Thyroid gland (tissue), 4 donors: Measurements from ENCODE around the gene KCNJ5.

ENCODE experiments used
- CTCF ChIP-seq, 6 experiments: fragments of 200-600 bp in 3 of 6; fragments of 450-650 bp in 3 of 6; sonication (generic) in 3 of 6; IDR thresholded peaks; one replicate each; pipeline ENCODE4 v1.5.1; 2016 to 2019; ENCODE audit warnings: antibody characterized with exemption in 6 of 6, mild to moderate bottlenecking in 2 of 6, inconsistent platforms in 1 of 6, moderate library complexity in 1 of 6
- POLR2A ChIP-seq, 2 donors: fragments of 450-650 bp; IDR thresholded peaks; one replicate each; pipeline ENCODE4 v1.6.1; 2017; ENCODE audit warnings: antibody characterized with exemption in 2 of 2, mild to moderate bottlenecking in 2 of 2, moderate library complexity in 1 of 2

DNA sequence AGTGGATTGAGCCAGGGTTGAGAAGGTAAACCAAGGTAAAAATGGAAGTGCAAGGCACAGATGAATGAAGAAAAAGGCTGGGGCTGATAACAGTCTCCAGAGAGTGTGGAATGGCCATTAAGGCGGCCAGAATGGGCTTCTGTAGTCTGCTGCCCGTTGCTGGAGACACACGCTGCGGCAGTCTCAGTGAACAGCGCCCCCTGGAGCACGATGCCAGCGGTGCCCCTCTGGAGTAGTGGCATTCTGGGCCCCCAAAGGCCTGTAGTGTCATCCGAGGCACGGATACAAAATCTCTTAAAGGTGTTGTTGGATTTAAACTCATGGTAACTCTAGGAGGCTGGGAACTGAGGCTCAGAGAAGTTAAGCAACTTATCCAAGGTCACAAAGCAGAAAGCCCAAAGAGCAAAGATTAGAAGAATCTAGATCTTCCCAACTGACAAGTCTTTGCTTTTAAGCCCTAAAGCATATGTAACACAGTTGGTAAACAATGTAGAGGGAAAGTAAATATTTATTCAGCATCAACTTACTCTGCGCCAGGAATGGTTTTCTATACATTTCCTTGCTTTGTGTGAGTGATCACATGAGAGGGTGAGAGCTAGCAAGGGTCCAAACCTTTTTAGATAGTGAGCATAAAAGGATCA, 42.2 kb upstream of the KCNJ5 start:
- peak in 5 of 6 experiments; percentile 23 to 57 (median 33) for TF ChIP-seq CTCF (IDR thresholded peaks at IDR 0.05)
- TF ChIP-seq POLR2A (IDR thresholded peaks at IDR 0.05): no peak
